HG03025 (cell line): ENCODE results near the gene ING5.

ENCODE experiments used
- ATAC-seq: cut with Tn5 transposase; IDR thresholded peaks from one replicate; pipeline ENCODE4 v1.9.1; 2021; ENCODE audit warnings: mild to moderate bottlenecking, moderate library complexity; ENCODE audit not compliant: unreplicated experiment, low FRiP score

ING5 gene

DNA sequence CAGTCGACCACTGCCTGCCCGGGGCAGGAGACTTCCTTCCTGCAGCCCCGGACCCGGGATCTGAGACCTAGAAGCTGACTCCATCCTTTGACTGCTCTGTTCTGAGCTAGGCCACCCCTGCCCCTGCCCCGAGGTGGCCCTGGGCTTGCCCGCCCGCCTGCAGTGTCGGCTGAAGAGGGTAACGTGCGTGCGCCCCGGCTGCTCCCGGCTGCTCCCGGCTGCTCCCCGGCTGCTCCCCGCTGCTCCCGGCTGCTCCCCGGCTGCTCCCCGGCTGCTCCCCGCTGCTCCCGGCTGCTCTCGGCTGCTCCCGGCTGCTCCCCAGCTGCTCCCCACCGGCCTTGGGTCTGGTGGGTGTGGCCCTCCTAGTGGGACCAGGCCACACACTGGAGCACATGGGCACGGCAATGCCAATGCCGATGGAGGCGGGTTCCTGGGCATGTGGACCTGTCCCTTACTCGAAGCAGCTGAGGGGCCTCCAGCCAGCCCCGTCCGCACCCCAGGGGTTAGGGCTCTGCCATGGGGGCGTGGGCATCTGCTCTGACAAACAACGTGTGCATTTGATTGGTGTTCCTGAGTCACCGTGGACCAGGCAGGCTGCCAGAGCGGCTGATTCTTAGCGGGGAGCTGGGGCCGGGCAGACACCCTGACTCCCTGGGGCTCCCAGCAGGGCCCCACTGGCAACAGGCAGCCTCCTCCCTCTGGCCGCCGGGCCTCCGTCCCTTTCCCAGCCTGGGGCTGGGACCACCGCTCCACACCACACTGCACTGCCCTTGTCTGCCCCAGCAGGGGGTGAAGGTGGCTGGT, 72.8 kb downstream of the ING5 start:
- no peak for ATAC-seq

DNA sequence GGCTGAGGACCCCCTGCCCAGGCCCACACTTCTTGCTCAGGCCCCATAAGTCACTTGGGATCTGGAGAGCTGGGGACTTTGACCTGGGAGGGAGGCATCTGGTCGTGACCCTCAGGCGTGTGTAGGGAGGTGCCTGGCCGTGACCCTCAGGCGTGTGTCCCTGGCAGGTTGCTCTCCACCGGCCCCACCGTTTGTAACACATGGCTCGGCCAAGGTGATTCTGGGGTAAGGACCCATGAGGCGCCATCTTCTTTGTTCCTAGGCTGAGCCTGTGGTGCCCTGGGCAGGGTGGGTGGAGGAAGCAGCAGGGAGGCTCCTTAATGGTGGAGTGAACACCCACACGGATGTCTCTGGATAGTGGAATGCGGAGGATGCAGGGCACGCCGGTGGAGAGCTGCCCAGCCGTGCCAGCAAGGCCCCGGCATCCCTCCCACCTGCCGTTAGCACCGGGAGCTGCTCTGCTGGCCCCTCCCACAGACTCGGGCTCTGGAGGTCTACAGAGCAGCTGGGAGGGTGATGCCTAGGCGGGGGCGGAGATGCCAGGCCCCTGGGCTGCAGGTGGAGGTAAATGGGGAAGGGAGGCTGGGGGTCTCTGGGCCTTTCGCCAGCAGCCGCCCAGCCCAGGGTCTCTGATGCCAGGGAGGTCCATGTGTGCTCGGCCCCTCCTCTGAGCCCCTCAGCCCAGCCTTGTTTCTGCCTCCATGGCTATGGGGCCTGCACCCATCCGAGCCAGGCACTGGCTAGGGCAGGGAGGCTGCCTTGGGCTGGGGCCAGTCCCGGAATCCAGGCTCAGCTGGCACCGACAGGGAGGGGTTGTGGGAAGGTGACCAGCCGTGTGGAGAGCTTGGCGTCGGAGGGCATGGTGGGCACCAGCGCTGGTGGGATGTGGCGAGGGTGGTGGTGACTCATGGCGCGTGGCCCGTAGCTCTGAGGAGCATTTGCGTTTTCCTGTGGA, 73.7 kb downstream of the ING5 start:
- ATAC-seq: no peak

DNA sequence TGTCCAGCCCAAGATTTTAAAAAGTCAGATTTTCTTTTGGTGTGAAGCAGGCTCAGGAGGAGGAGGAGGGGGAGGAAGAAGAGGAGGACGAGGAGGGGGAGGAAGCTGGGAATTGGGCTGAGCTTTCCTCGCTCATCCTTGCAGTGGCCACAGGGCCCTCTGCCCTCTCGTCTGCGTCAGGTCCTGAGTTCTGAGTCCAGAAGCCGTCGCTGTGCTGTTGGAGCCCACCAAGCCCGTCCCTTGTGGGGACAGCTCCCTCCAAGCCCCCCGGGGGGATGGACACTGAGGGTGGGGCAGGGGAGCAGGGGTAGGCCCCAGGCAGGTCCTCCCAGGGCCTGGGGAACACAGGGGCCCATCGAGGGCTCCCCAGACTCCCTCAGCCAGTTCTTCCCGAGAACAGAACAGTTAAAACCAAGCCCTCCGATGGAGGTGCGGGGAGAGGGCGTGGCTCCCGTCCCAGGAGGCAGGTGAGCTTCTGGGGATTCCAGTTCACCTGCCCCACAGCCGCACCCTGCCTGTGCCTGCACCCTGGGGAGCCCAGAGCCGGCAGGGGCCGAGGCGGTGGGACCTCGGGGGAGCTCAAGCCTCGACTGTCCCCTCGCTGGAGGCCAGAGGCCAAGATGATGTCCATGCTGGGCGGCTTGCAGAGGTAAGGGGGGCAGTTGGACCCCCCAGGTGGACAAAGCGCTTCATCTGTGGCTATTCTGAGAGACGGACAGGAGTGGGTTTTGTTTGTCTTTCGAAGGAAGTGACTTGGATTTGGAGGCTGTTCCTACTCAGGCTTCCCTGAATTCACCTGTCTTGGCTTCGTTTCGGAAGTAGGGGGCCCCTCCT, 74.7 kb downstream of the ING5 start, which contains the start of gene GAL3ST2:
TSS of gene GAL3ST2 (plus strand) at position 487 of the 834 bp plus-strand sequence. CDS start at position 621, 134 bp downstream.
- ATAC-seq: no peak

DNA sequence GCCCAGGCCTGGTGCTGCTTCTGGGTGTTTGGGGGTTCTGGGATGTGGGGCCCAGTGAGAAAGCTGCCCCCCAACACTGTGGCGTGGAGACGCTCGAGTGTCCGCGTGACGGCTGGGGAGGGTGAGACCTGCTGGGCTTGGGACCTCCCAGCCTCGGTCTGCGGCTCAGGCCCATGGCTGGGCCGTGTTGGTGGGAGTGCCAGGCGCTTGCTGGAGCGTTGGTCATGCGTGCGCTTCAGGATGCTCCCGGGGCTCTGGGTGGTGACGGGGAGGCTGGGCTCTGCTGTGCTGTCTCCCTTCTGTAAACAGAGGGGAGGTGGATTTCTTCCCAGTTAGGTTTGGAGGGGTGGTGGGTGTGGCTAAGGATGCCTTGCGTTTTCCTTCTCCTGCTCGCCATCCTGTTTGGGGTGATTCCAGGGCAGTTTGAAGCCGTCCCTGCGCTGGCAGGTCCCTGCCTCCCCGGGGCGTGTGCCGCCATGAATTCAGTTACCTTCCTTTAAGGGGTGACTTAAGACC, 75.4 kb downstream of the ING5 start:
- ATAC-seq: no peak

DNA sequence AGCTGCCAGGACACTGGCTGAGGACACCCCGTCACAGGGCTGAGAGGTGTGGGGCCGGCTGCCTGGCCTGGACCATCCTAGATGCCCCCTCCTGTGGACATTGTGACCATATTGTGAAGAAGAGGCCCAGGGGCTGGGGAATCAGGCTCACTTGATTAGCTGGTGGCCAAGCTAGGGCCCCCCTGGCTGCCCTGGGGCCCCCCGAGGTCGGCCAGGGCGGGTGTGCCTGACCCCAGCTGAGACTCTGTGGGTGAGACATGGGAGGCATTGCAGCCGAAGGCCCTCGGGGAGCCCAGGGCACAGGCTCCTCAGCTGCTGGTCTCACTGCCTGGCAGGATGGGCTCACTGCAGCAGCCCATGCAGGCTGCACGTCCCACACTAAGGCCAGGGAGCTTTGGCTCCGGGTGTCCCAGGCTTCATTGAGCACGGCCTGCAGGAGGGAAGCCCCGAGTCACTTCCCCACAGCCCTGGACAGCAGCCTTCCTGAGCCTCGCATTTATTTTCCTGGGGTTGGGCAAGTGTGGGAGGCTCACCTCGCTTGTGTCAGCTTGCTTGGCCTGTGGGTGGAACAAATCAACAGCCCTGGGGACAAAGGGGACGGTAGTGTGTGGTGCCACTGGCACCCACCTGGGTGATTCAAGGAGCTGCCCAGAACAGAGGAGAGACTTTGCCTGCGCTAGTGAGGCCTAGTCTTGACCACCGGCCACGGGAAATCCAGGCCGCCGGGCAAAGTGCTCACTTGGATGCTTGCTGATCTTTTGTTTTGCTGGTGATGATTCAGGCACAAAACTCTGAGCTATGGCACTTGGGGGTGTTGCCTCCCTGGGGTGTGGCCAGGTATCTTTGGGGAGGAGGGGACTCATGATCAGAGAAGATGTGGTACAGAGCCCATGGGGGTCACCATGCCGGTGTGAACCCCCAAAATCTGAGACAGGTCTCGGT, 76.1 kb downstream of the ING5 start:
- no peak for ATAC-seq
